ENCODE measurements around the gene MEG3.

MEG3 gene

DNA sequence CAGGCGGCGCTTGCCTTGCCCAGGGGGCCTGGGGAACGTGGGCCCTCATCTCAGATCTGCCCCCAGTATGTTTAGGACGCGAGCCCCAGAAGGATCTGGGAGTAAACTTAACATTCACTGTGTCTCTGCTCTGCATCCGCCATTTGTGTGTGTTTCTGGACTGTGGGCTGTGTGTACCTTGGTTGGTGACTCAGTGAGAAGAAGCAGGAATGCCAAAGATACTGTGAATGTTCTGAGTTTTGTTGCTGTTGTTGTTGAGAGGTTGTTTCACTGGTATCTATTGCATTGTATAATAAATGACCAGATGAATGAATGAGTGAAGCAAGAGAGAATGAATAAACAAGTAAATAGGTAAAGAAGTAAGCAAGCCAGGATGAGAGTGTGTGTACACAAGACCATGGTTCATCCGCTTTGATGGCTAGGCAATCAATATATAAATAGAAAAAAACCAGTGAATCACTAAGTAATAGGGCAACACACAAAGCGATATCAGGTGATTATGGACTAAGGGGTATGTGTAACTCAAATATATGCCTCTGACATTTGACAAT, 20.5 kb downstream of the MEG3 start:
- no peak for DNase-seq (ENCODE audit: low read depth)

DNA sequence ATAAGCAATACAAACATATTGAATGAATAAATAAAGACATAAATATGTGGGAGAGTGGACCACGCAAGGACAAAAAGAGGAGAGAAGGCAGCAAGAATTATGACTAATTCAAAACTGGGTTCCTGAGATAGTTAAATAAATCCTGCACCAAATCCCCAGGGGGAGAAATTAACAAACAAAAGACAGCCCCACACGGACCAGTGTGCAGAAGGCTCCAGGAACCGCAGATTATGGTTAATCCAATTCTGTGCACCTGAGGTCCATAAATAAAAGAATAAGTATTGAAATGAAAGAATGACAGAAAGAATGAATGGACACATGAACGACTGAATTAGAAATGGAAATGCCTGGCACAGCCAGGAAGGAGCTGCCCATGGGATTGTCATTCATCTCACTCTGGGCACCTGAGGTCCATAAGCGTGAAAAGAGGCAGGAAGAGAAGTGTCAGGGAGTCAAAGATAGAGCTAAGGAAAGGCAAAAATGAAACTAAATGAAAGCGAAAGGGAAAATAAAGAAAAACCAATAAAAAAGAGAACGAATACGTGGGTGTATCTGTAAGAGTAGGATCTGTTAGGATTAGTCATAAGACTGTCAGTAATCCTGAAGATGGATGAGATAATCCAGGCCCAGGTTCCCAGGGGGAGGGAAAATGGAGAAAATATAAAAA, 23.3 kb downstream of the MEG3 start:
- no peak for DNase-seq (ENCODE audit: low read depth)

DNA sequence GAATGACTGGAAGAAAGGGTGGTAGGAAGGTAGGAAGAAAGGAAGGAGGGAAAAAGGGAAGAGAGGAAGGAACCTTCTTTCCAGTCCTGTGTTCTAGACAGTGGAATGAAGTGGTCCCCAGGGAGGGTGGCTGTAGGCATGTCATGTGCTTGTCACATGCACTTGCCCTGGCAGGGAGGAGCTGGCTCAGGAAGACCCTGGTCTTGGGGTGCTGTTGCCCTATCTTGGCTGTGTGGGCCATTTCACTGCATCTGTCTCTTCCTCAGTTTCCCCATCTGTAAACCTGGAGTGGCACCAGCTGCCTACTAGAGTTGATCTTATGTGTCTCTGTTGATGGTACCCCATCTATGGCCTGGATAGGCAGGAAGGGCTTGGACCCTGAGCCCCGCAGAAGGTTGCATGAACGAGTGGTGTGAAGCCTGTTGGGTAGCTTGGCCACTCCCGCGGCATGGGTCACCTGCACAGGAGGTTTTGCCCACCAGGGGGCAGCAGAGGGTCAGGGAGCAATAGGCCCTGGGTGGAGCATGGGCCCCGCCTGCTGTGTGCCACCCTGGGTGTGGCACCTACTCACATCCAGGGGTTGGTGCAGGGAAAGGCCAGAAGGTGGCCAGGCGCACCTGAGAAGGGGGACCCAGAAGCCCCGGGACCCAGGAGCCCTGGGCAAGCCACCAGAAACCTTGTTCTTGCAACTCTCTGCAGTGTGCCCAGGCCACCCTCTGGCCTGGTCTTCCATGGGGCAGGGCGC, 25.1 kb downstream of the MEG3 start:
- DNase-seq (ENCODE audit: low read depth) = no peak

DNA sequence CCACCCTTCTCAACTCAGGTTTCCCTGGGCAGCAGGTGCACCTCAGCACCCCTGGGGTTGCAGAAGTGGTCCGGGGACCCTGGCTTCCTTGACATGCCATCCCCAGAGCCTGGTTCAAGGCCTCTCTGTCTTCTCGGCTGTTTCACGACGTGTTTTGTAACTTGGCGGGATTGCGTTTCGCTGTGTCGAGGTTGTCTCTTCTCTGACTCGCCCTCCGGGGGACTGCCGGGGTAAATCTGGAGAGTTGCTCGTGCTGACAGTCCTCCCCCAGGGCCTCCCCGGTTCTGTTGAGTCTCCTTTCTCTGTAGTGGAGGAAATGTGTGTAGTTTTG, 25.6 kb downstream of the MEG3 start:
- no peak for DNase-seq (ENCODE audit: low read depth)

DNA sequence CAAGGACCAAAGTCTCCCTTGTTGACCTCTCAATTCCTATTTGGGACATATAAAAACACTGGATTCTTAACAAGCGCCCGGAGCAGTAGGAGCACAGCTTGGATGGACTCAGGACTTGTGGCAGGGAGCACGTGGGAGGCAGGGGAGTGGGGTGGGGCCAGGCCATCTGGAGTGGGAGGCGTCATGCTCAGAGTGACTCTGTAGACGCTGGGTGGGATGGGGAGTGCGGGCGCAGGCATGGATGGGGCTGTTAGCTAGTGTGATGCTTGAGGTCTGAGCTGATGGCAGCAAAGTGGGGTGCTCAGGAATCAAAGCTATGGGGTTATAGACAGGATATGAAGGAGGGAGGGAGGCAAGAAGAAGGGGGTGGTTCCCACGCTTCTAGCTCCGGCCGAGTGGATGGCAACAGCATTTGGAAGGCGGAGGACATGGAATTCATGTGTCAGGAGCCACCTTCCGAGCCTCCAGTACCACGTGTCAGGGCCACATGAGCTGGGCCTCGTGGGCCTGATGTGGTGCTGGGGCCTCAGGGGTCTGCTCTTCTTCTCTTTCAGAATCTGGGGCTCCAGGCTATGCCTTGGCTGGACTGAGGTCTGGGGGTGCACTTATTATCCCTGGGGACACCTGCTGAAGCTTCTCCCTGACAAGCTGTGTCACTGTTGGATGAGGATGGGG, 26.2 kb downstream of the MEG3 start:
- DNase-seq (ENCODE audit: low read depth) = no peak

DNA sequence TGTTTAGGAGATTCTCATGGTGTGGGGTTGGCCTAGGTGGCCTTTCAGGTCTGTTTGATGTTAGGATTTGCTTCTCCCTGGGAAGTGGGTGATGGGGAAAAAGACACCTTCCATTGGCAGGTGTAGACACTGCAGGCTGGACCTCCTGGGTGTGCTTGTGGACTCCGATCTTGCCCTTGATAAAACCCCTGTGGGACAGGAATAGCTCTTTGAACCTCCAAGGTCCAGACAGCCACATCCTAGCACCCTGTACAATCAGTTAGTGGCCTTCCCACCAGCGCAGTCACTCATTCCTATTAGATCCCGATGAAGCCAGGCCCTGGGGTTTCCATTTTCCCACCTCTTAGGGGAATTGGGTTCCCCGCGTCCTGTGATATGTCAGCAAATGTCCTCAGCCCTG, 28.5 kb downstream of the MEG3 start:
- DNase-seq (ENCODE audit: low read depth) = no peak

DNA sequence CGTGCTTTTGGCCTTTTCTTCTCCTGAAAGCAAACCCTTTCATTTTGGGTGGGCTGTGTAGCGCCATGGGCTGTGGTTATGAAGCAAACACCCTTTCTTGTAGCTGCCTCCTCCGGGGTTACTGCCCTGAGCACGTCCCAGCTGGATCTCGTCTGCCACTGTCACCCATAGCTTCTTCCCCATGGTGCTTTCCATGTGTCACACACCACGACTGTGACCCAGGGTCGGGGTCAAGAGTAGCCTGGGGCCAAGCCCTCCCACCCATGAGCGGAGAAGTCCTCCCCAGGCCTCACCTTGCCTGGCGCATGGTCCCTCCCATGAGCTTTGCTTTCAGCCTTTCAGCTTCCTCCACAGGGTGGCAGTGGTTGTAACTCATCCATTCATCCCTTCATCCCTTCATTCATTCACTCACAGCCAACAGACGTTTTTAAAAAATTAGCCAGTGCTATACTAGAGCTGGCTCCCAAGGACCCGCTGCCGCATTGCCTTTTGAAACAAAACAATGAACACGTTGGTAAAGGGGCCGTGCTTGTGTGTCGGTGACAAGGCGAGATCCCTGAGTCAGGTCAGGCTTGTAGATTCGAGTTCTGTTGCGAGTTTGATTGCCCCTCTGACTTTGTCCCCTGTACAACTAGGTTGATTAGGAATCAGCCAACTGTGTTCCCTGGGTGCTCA, 29.5 kb downstream of the MEG3 start:
- DNase-seq (ENCODE audit: low read depth) = no peak

DNA sequence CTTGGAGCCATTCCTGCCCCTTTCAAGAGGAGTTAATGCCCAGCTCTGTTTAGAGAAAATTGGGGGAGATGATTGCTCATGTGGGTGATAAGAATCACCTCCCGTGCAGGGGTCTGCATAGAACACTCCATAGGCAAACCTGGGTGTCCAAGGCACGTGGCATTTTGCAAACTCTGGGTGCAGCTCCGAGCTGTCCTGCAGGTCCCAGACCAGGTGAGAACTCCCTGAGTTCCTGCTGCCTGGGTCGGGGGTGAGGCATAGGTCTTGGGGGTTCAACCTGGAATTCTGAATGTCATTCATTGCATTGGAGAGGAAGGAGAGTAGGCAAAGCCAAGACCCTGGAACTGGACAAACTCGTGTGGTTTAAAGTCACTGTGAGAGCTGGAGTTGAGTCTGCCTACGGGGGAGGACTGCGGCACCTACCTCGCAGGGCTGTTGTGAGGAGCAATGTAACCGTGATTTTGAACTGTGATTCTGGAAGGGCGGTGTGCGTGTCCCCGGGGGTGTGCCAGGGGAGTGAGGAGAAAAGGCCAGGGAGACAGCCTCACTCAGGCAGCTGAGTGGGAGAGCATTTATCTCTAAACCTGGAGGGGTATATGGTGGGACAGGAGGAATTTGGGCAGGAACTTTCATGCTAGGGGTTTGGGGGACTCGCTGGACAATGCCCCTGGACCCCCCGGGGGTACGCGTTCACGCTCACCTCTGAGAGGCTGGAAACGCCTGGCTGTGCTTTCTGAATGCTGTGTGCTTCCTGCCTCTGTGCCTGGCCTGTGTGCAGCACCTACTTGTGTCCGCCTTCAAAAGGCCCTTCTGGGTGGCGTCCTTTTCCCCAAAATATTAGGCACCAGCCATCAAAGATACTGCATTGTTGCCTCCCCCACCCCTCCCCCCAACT, 30.4 kb downstream of the MEG3 start:
- no peak for DNase-seq (ENCODE audit: low read depth)

DNA sequence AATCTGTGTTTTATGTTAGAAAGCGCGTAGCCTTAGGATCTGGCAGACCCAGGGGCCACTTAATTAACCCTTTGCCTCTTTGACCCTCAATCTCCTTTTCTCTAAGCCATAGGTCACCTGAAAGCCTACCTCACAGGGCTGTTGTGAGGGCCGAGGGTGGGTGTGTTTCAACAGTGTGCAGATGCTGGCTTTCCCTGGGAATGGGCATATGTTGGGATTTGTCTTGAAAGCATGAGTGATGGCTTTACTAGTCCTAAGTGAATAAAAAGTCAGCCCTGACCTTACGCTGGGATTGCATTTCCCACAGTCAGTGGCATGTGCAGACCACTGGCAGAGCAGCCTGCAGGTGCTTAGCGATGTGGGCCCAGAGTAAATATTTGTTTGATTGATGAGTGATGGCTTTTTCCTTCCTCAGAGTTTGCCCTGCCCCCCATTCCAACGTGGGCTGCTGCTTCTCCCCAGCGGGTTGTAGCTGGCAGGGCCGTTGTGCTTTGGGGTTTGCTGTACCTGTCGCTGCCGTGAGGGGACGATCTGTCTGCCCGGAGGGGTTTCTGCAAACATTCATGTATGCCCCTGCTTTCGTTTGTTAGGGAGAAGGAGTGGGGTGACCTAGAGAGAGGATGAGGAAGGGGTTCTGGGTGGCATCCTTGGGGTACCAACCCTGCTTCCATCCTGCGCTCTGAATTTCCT, 31.5 kb downstream of the MEG3 start:
- no peak for DNase-seq (ENCODE audit: low read depth)

DNA sequence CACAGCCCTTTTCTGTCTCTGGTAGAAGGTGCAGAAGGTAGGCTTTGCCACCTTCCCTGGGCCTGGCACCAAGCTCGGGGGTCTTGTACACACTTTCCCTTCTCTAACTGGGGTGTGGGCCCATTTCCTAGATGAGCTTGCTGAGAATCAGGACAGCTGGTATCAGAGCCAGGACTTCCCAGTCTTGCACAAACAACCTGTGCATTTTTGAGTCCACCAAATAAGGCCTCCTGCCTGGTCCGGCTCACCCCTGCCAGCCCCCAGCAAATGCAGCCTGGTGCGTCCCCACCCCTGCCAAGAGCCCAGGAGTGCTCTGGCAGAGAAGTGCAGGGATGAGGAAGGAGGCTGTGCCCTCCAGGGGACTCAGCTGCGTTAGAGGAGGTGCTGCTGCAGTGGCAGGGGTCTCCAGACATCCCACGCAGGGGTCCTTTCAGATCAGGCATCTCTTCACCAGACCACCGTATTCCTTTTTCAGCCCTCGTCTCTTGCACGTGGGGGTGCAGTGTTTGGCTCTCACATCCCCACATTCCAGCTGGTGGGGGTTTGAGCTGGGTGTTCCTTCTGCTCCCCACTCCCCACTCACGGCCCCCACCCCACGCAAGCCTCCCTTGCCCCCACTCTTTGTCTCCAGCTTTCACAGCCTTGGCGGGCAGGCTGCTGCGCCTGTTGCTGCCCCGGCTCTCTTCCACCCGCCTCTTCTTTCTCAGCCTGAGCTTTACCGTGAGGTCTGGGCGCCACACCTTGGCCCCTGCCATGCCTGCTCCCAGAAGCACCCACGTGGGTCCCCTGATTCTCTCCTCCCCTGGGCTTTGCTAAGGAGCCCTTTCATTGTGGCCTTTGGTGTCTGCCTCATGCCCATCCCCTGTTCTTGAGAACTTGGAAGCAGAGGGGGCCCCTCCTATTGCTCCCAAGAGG, 32.3 kb downstream of the MEG3 start:
- DNase-seq (ENCODE audit: low read depth) = no peak

DNA sequence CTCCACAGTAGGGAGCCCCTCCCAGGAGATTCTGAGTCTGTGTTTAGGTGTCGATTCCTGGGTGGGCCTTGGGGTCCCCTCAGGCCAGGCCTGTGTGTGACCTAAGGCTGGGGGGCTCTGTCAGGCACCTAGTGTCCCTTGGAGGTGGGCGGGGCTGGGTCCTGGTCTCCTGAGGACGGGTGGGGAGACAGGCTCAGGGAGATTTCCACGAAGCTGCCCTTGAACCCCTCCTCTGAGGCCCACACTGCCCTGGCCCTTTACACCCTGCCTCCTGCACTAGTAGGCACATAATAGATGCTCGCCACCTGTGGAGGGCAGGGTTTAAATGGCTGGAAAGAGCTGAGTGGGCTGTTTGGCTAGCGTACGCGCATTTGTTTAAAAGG, 32.9 kb downstream of the MEG3 start:
- no peak for DNase-seq (ENCODE audit: low read depth)

DNA sequence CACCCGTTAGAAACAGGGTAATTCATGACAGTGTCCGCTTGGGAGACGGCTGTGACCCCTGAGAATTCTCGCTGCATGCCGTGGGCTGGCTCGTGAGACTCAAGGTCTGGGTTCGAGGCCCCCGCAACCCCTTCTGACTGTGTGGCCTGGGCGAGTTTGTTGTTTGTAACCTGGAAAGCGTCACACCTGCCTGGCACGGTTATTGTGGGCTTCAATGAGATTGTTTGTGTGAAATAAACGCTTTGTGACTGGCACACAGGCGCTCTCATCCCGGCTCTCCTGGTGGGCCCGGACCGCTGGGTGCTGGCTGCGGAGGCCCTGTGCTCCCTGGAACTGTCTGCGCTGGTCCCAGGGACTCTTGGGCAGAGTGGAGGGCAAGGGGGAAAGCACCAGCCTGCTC, 33.9 kb downstream of the MEG3 start:
- no peak for DNase-seq (ENCODE audit: low read depth)

DNA sequence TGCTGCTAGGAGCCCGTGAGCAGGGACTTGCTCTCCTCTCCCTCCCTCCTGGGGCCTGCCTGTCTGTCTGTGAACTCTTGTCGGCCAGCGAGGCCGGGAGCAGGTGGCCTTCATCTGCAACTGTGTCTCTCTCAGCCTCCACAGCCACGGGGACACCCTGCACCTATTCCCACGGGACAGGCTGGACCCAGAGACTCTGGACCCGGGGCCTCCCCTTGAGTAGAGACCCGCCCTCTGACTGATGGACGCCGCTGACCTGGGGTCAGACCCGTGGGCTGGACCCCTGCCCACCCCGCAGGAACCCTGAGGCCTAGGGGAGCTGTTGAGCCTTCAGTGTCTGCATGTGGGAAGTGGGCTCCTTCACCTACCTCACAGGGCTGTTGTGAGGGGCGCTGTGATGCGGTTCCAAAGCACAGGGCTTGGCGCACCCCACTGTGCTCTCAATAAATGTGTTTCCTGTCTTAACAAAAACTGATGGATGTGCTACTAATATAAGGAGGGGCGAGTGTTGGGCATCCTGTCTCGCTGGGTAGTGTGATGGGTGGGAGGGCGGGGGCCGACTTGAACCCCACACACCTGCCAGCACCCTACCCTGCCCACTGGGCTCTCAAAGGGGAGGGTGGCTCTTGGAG, 34.8 kb downstream of the MEG3 start:
- DNase-seq (ENCODE audit: low read depth) = no peak

DNA sequence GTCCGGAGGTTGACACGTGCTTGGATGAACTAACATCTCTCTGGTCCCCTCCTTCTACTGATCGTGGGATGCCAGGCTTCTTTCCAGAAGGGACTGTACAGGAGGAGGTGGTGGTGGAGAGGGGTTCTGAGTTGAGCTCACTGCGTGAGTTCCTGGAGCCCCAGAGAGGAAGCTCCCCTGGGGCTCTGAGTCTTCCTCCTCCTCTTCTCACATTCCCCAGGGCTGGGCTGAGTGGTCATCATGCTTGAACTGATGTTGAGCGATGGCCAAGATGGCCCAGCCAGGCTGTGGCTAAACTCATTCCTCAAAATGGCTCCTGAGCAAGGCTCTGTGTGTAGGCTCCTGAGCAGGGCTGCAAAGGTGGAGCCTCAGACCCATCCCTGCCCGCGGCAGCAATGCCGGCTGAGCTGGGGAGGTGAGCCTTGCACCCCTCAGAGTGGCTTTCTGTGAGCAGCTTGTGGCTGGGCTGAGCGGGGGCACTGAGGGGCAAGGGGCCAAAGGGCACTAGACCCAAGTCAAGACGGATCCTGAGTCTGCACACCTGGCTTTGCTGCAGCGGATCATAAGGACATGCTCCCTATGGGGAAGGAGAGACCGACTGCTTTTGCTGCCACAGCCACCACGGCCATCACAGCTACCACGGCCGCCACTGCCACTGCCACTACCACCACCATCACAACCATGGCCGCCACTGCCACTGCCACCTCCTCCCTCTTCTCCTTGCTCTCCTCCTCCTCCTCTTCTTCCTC, 35.4 kb downstream of the MEG3 start:
- no peak for DNase-seq (ENCODE audit: low read depth)

DNA sequence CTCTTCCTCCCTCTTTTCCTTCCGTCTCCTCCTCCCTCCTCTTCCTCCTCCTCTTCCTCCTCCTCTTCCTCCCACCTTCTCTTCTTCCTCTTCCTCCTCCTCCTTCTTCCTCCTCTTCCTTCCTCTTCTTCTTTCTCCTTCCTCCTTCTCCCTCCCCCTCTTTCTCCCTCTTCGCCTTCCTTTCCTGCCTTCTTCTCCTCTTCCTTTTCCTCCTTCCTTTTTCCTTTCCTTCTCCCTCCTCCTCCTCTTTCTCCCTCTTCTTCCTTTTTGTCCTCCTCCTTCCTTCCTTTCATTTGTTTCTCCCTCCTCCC, 36.0 kb downstream of the MEG3 start:
- DNase-seq (ENCODE audit: low read depth) = no peak

DNA sequence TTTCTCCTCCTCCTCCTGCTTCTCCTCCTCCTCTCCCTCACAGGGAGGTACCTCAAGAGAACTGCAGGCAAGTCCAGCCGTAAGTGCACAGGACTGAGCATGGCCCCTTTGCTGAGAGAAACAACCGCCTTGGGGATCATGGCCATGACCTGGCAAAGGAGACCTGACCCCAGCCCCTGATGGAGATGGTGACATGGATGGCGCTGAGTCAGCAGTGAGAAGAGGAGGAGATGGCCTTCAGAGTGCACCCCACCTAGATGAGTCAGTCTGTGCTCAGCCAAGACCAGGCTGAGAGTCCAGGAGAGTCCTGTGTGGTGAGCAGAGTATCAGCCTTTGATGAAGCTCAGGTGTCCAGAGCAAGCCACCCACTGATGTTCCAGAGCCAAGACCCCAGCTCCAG, 36.4 kb downstream of the MEG3 start:
- DNase-seq (ENCODE audit: low read depth) = no peak

DNA sequence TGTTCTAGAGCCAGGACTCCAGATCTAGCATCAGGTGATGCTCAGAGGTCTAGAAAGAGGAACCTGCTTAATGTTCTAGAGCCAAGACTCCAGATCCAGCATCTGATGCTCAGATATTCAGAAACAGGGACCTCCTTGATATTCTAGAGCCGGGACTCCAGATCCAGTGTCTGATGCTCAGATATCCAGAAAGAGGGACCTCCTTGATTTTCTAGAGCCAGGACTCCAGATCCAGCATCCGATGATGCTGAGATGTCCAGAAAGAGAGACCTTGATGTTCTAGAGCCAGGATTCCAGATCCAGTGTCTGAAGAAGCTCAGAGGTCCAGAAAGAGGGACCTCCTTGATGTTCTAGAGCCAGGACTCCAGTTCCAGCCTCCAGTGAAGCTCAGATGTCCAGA, 36.9 kb downstream of the MEG3 start:
- DNase-seq (ENCODE audit: low read depth) = no peak

DNA sequence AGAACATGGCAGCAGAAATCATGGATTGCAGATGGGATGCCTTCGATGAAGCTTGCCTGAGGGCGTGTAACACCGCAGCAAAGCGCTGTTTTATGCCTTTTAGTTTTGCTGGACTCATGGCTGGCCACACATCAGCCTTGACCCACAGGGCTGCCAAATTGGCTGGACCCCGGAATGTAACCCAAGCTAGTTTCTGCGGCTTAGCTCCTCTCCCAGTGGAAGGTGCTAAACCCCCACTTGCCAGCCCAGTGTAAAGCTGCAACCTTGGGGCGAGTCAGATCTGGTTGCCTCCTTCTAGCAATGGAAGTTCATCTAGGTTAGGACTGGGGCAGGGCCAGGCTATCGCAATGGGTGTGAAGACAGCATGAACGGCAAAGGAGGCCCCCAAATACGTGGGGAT, 38.3 kb downstream of the MEG3 start:
- no peak for DNase-seq (ENCODE audit: low read depth)

Measured in non-pigmented ciliary epithelial cell (primary cell).